Activated naive CD8-positive, alpha-beta T cell treated with anti-CD3 and anti-CD28 coated beads for 36 hours (primary cell): Measurements from ENCODE around the gene BECN2. TPM values are rescaled to one million over a fixed set of nuclear protein-coding genes. Genes with fewer than 3 reads are reported as not detected.

Experiments
- DNase-seq: peaks from one replicate; pipeline ENCODE4 v3.0.0; 2021
- H3K27ac Mint-ChIP-seq: one replicate; pipeline ENCODE4 v1.8.0; 2022; ENCODE audit warnings: mild to moderate bottlenecking, moderate library complexity, mixed read lengths
- H3K27me3 Mint-ChIP-seq: one replicate; pipeline ENCODE4 v1.8.0; 2022; ENCODE audit warnings: mild to moderate bottlenecking, mixed read lengths
- H3K36me3 Mint-ChIP-seq: one replicate; pipeline ENCODE4 v1.8.0; 2021; ENCODE audit warnings: mild to moderate bottlenecking, mixed read lengths
- H3K4me1 Mint-ChIP-seq: one replicate; pipeline ENCODE4 v1.8.0; 2021; ENCODE audit warnings: mixed read lengths
- H3K4me3 Mint-ChIP-seq: one replicate; pipeline ENCODE4 v1.8.0; 2022; ENCODE audit warnings: mild to moderate bottlenecking, moderate library complexity, mixed read lengths
- H3K9me3 Mint-ChIP-seq: one replicate; pipeline ENCODE4 v1.8.0; 2022; ENCODE audit warnings: mixed read lengths
- total RNA-seq, 2 experiments: library from RNA; stranded (reverse); gene quantifications; one replicate each; pipeline ENCODE4 v1.2.3, GENCODE V29; 2021

Gene BECN2
- not detected for total RNA-seq

- no peaks in the 10 kb centered on the region for H3K36me3 Mint-ChIP-seq
- no peaks in the 10 kb centered on the region for H3K4me1 Mint-ChIP-seq
- H3K27ac Mint-ChIP-seq = no peak within 1 kb of the TSS
- no peaks in the 10 kb centered on the region for H3K27me3 Mint-ChIP-seq
- H3K9me3 Mint-ChIP-seq = no peaks in the 10 kb centered on the region
- no peak within 1 kb of the TSS for H3K4me3 Mint-ChIP-seq
- no peak for DNase-seq
These were observed at the start of gene BECN2 for GRCh38 chr1:241957692-241958494. Gene BECN2 (plus strand): TSS chr1:241957767. CDS start chr1:241957767, 0 bp downstream.

GRCh38 chr1:241916196-241916595 is 41.4 kb upstream of the BECN2 start:
- no peaks in the 10 kb centered on the region for H3K27me3 Mint-ChIP-seq
- no peaks in the 10 kb centered on the region for H3K36me3 Mint-ChIP-seq

GRCh38 chr1:241917487-241917886 is 40.1 kb upstream of the BECN2 start:
- no peak for DNase-seq
- no peaks in the 10 kb centered on the region for H3K4me1 Mint-ChIP-seq
- no peaks in the 10 kb centered on the region for H3K27me3 Mint-ChIP-seq
- no peaks in the 10 kb centered on the region for H3K9me3 Mint-ChIP-seq
- H3K36me3 Mint-ChIP-seq = no peaks in the 10 kb centered on the region
- H3K27ac Mint-ChIP-seq = no peak overlapping the region
- H3K4me3 Mint-ChIP-seq = no peak overlapping the region

More at GRCh38 chr1:241916196-241916595, 41.4 kb upstream of the BECN2 start:
- H3K4me3 Mint-ChIP-seq = no peak overlapping the region
- no peak overlapping the region for H3K27ac Mint-ChIP-seq
- H3K9me3 Mint-ChIP-seq = no peaks in the 10 kb centered on the region
- no peak for DNase-seq
- H3K4me1 Mint-ChIP-seq = no peaks in the 10 kb centered on the region

- Mint-ChIP-seq H3K36me3 (no peaks in the 10 kb centered on the region), H3K4me3 (no peak overlapping the region), H3K27me3 (no peaks in the 10 kb centered on the region), H3K9me3 (no peaks in the 10 kb centered on the region), H3K4me1 (no peaks in the 10 kb centered on the region), H3K27ac (no peak overlapping the region)
- no peak for DNase-seq
These were observed 38.7 kb upstream of the BECN2 start for GRCh38 chr1:241918879-241919278.

GRCh38 chr1:241924080-241924808 is 33.3 kb upstream of the BECN2 start:
- no peak for DNase-seq
- H3K9me3 Mint-ChIP-seq = no peaks in the 10 kb centered on the region
- no peaks in the 10 kb centered on the region for H3K4me1 Mint-ChIP-seq
- peaks cover 7% of the 10 kb centered on the region for H3K27me3 Mint-ChIP-seq
- no peak overlapping the region for H3K27ac Mint-ChIP-seq
- H3K4me3 Mint-ChIP-seq = no peak overlapping the region
- H3K36me3 Mint-ChIP-seq = no peaks in the 10 kb centered on the region

GRCh38 chr1:241926141-241926540 is 31.4 kb upstream of the BECN2 start:
- H3K4me1 Mint-ChIP-seq = no peaks in the 10 kb centered on the region
- no peaks in the 10 kb centered on the region for H3K9me3 Mint-ChIP-seq
- no peak overlapping the region for H3K4me3 Mint-ChIP-seq
- no peak for DNase-seq
- no peak overlapping the region for H3K27ac Mint-ChIP-seq
- H3K27me3 Mint-ChIP-seq = peaks cover 7% of the 10 kb centered on the region
- no peaks in the 10 kb centered on the region for H3K36me3 Mint-ChIP-seq

GRCh38 chr1:241927321-241927720 is 30.2 kb upstream of the BECN2 start:
- Mint-ChIP-seq H3K9me3 (no peaks in the 10 kb centered on the region), H3K27ac (no peak overlapping the region), H3K27me3 (peaks cover 7% of the 10 kb centered on the region), H3K4me3 (no peak overlapping the region), H3K36me3 (no peaks in the 10 kb centered on the region), H3K4me1 (no peaks in the 10 kb centered on the region)
- DNase-seq = no peak

- Mint-ChIP-seq H3K4me3 (no peak overlapping the region), H3K4me1 (no peaks in the 10 kb centered on the region), H3K9me3 (no peaks in the 10 kb centered on the region), H3K27me3 (peaks cover 10% of the 10 kb centered on the region), H3K36me3 (no peaks in the 10 kb centered on the region), H3K27ac (no peak overlapping the region)
- no peak for DNase-seq
These were observed 24.7 kb upstream of the BECN2 start for GRCh38 chr1:241932845-241933244.

- Mint-ChIP-seq H3K9me3 (peaks cover 6% of the 10 kb centered on the region), H3K27ac (no peak overlapping the region), H3K4me1 (no peaks in the 10 kb centered on the region), H3K4me3 (no peak overlapping the region), H3K36me3 (no peaks in the 10 kb centered on the region), H3K27me3 (peaks cover 10% of the 10 kb centered on the region)
- no peak for DNase-seq
These were observed 23.2 kb upstream of the BECN2 start for GRCh38 chr1:241934201-241934848.

- Mint-ChIP-seq H3K27ac (no peak overlapping the region), H3K4me1 (no peaks in the 10 kb centered on the region), H3K27me3 (peaks cover 10% of the 10 kb centered on the region), H3K9me3 (peaks cover 6% of the 10 kb centered on the region), H3K4me3 (no peak overlapping the region), H3K36me3 (no peaks in the 10 kb centered on the region)
- DNase-seq = no peak
These were observed 22.7 kb upstream of the BECN2 start for GRCh38 chr1:241934866-241935265.

- Mint-ChIP-seq H3K27ac (no peak overlapping the region), H3K27me3 (peaks cover 4% of the 10 kb centered on the region), H3K4me1 (no peaks in the 10 kb centered on the region), H3K9me3 (peaks cover 6% of the 10 kb centered on the region), H3K36me3 (no peaks in the 10 kb centered on the region), H3K4me3 (no peak overlapping the region)
- no peak for DNase-seq
These were observed 17.8 kb upstream of the BECN2 start for GRCh38 chr1:241939798-241940197.

GRCh38 chr1:241942738-241943137 is 14.8 kb upstream of the BECN2 start:
- no peaks in the 10 kb centered on the region for H3K36me3 Mint-ChIP-seq
- H3K4me1 Mint-ChIP-seq = no peaks in the 10 kb centered on the region
- H3K27me3 Mint-ChIP-seq = peaks cover 4% of the 10 kb centered on the region
- no peak overlapping the region for H3K4me3 Mint-ChIP-seq
- H3K27ac Mint-ChIP-seq = no peak overlapping the region
- DNase-seq = no peak
- H3K9me3 Mint-ChIP-seq = peaks cover 6% of the 10 kb centered on the region

GRCh38 chr1:241944300-241944699 is 13.3 kb upstream of the BECN2 start:
- H3K4me1 Mint-ChIP-seq = no peaks in the 10 kb centered on the region
- H3K9me3 Mint-ChIP-seq = no peaks in the 10 kb centered on the region
- no peak overlapping the region for H3K27ac Mint-ChIP-seq
- no peaks in the 10 kb centered on the region for H3K36me3 Mint-ChIP-seq
- no peak overlapping the region for H3K4me3 Mint-ChIP-seq
- H3K27me3 Mint-ChIP-seq = peaks cover 4% of the 10 kb centered on the region
- DNase-seq = no peak

- H3K36me3 Mint-ChIP-seq = no peaks in the 10 kb centered on the region
- no peaks in the 10 kb centered on the region for H3K4me1 Mint-ChIP-seq
- no peaks in the 10 kb centered on the region for H3K9me3 Mint-ChIP-seq
- no peak overlapping the region for H3K4me3 Mint-ChIP-seq
- no peak overlapping the region for H3K27ac Mint-ChIP-seq
- peaks cover 4% of the 10 kb centered on the region for H3K27me3 Mint-ChIP-seq
- DNase-seq = no peak
These were observed 10.2 kb upstream of the BECN2 start for GRCh38 chr1:241947354-241947753.

- H3K9me3 Mint-ChIP-seq = no peaks in the 10 kb centered on the region
- H3K4me3 Mint-ChIP-seq = no peak overlapping the region
- no peak for DNase-seq
- H3K27me3 Mint-ChIP-seq = no peaks in the 10 kb centered on the region
- no peaks in the 10 kb centered on the region for H3K4me1 Mint-ChIP-seq
- no peaks in the 10 kb centered on the region for H3K36me3 Mint-ChIP-seq
- no peak overlapping the region for H3K27ac Mint-ChIP-seq
These were observed 7.2 kb upstream of the BECN2 start for GRCh38 chr1:241950390-241950789.
